ENCODE measurements around the gene RSPH10B. TPM values are rescaled to one million over a fixed set of nuclear protein-coding genes. Genes with fewer than 3 reads are reported as not detected.
"Not testable (repeated sequence)": the region's sequence is repeated elsewhere in the genome, so short reads cannot be mapped to it uniquely, and the experiment has no call there.

RSPH10B gene
- polyA plus RNA-seq, 1 donor, result 0.36 TPM

GRCh38 chr7:5926263-5926870 lies 44.1 kb downstream of the RSPH10B start:
- not testable (repeated sequence) for DNase-seq

- DNase-seq, result not testable (repeated sequence)
These were observed 45.9 kb downstream of the RSPH10B start for GRCh38 chr7:5924630-5925029.

GRCh38 chr7:5924180-5924579 lies 46.3 kb downstream of the RSPH10B start:
- DNase-seq, result not testable (repeated sequence)

GRCh38 chr7:5916529-5916928 lies 54.0 kb downstream of the RSPH10B start:
- not testable (repeated sequence) for DNase-seq

- not testable (repeated sequence) for DNase-seq
These were observed 61.7 kb downstream of the RSPH10B start for GRCh38 chr7:5908835-5909234.

GRCh38 chr7:5904726-5905125 lies 65.8 kb downstream of the RSPH10B start:
- not testable (repeated sequence) for DNase-seq

- DNase-seq, result not testable (repeated sequence)
These were observed 67.5 kb downstream of the RSPH10B start for GRCh38 chr7:5903002-5903401.

- peak; percentile 55 for DNase-seq
These were observed 71.8 kb downstream of the RSPH10B start, which contains the start of gene CCZ1 for GRCh38 chr7:5898480-5899224. TSS of gene CCZ1 (plus strand) at chr7:5898733. CDS start at chr7:5898800, 67 bp downstream.

GRCh38 chr7:5897369-5897919 lies 73.0 kb downstream of the RSPH10B start:
- not testable (repeated sequence) for DNase-seq

- no peak for DNase-seq
These were observed 78.0 kb downstream of the RSPH10B start for GRCh38 chr7:5892498-5892897.

- not testable (repeated sequence) for DNase-seq
These were observed 80.2 kb downstream of the RSPH10B start for GRCh38 chr7:5890244-5890643.

GRCh38 chr7:5888021-5888420 lies 82.5 kb downstream of the RSPH10B start:
- DNase-seq, result not testable (repeated sequence)

GRCh38 chr7:5884431-5884830 lies 86.1 kb downstream of the RSPH10B start:
- not testable (repeated sequence) for DNase-seq

GRCh38 chr7:5880106-5880505 lies 90.4 kb downstream of the RSPH10B start:
- not testable (repeated sequence) for DNase-seq

- not testable (repeated sequence) for DNase-seq
These were observed 90.9 kb downstream of the RSPH10B start for GRCh38 chr7:5879591-5879990.

Other genes with a start within 250 kb of the RSPH10B start
- 28.5 TPM for gene RNF216, start 189.0 kb downstream of the RSPH10B start, polyA plus RNA-seq (ENCODE audit: insufficient read length)
- not detected for gene OCM, start 89.9 kb downstream of the RSPH10B start, polyA plus RNA-seq (ENCODE audit: insufficient read length)
- gene CCZ1, start 72.0 kb downstream of the RSPH10B start, polyA plus RNA-seq (ENCODE audit: insufficient read length), result 55.4 TPM
- 10.6 TPM for gene PMS2, start 38.4 kb upstream of the RSPH10B start, polyA plus RNA-seq (ENCODE audit: insufficient read length)
- 30.3 TPM for gene AIMP2, start 38.6 kb upstream of the RSPH10B start, polyA plus RNA-seq (ENCODE audit: insufficient read length)
- 1.7 TPM for gene ANKRD61, start 60.7 kb upstream of the RSPH10B start, polyA plus RNA-seq (ENCODE audit: insufficient read length)
- 43.9 TPM for gene EIF2AK1, start 88.5 kb upstream of the RSPH10B start, polyA plus RNA-seq (ENCODE audit: insufficient read length)
- 9.3 TPM for gene USP42, start 134.3 kb upstream of the RSPH10B start, polyA plus RNA-seq (ENCODE audit: insufficient read length)

Data from hindlimb muscle (tissue), 1 donor.